Keratinocyte (primary cell): Measurements from ENCODE around the gene CACFD1. TPM values are rescaled to one million over a fixed set of nuclear protein-coding genes. Genes with fewer than 3 reads are reported as not detected.

ENCODE experiments used
- DNase-seq: peaks from one replicate; pipeline ENCODE4 v3.0.0-alpha.2; 2011; ENCODE audit warnings: low read depth, missing footprints, low spot score
- FAIRE-seq: peaks from 2 replicates; lab custom pipeline; 2011; peaks lifted over from hg19 to GRCh38; lab: Jason Lieb, UNC
- H2AFZ ChIP-seq: 2 replicates; pipeline ENCODE4 v1.6.0; 2012; ENCODE audit warnings: low read length, control low read depth, inconsistent platforms; ENCODE audit not compliant: control insufficient read depth
- H3K27ac ChIP-seq: 2 replicates; pipeline ENCODE4 v1.5.1; 2011; ENCODE audit warnings: low read length; ENCODE audit not compliant: control insufficient read depth, insufficient read depth
- H3K27me3 ChIP-seq: 3 replicates; pipeline ENCODE4 v1.6.0; 2011; ENCODE audit warnings: low read length; ENCODE audit not compliant: control insufficient read depth, insufficient read depth; ENCODE audit errors: extremely low read depth
- H3K36me3 ChIP-seq, 2 experiments: 2 replicates in 1 of 2; 3 replicates in 1 of 2; pipeline ENCODE4 v1.5.1; 2011; ENCODE audit warnings: low read length in 2 of 2, mild to moderate bottlenecking in 1 of 2; ENCODE audit not compliant: control insufficient read depth in 2 of 2, insufficient read depth in 2 of 2; ENCODE audit errors: extremely low read depth in 1 of 2
- H3K4me1 ChIP-seq: 3 replicates; pipeline ENCODE4 v1.5.1; 2011; ENCODE audit warnings: low read length; ENCODE audit not compliant: control insufficient read depth, insufficient read depth; ENCODE audit errors: extremely low read depth
- H3K4me2 ChIP-seq: 3 replicates; pipeline ENCODE4 v1.6.0; 2011; ENCODE audit warnings: low read depth, low read length; ENCODE audit not compliant: control insufficient read depth, insufficient read depth; ENCODE audit errors: extremely low read depth
- H3K4me3 ChIP-seq, 3 experiments: fragments of 200-600 bp in 1 of 3; sonication (generic) in 1 of 3; 2 replicates in 2 of 3; 3 replicates in 1 of 3; pipeline ENCODE4 v1.5.1; 2011 to 2016; ENCODE audit warnings: low read length in 3 of 3, mild to moderate bottlenecking in 3 of 3, control low read depth in 2 of 3, inconsistent platforms in 1 of 3, low read depth in 1 of 3, mixed read lengths in 1 of 3, mixed run types in 1 of 3, moderate library complexity in 1 of 3; ENCODE audit not compliant: control insufficient read depth in 2 of 3, insufficient read depth in 2 of 3; ENCODE audit errors: extremely low read depth in 1 of 3
- H3K79me2 ChIP-seq: 2 replicates; pipeline ENCODE4 v1.6.0; 2012; ENCODE audit warnings: low read length; ENCODE audit not compliant: control insufficient read depth, insufficient read depth
- H3K9ac ChIP-seq: 3 replicates; pipeline ENCODE4 v1.6.0; 2011; ENCODE audit warnings: low read length; ENCODE audit not compliant: control insufficient read depth, insufficient read depth; ENCODE audit errors: extremely low read depth
- H3K9me1 ChIP-seq: 3 replicates; pipeline ENCODE4 v1.6.0; 2011; ENCODE audit warnings: low read length; ENCODE audit not compliant: control insufficient read depth, insufficient read depth; ENCODE audit errors: extremely low read depth
- H3K9me3 ChIP-seq: 2 replicates; pipeline ENCODE4 v1.5.1; 2012; ENCODE audit warnings: low read depth, low read length; ENCODE audit not compliant: control insufficient read depth
- H4K20me1 ChIP-seq: 3 replicates; pipeline ENCODE4 v1.6.0; 2011; ENCODE audit warnings: low read length; ENCODE audit not compliant: control insufficient read depth, insufficient read depth; ENCODE audit errors: extremely low read depth
- EZH2 ChIP-seq: IDR thresholded peaks from one replicate; pipeline ENCODE4 v1.6.1; 2012; ENCODE audit warnings: inconsistent platforms, mild to moderate bottlenecking, low read length, moderate library complexity
- dilution Hi-C: fragments of 300-500 bp; cut with MboI; formaldehyde crosslinking; loops from one replicate; pipeline ENCODE4 v1.7.0; 2020; ENCODE audit warnings: low sequenced_read_pairs; ENCODE audit not compliant: extremely low pct_ligation_motif_present
- polyA plus RNA-seq, 5 experiments: library from polyadenylated mRNA; depleted of rRNA in 3 of 5; stranded (reverse) in 3 of 5; stranded (forward) in 1 of 5; unstranded in 1 of 5; fragments of >200 nt; gene quantifications; 1 replicate in 1 of 5; 2 replicates in 3 of 5; 3 replicates in 1 of 5; pipeline versions ENCODE4 v1.2.1 to v1.2.3, GENCODE V29; 2011 to 2012; ENCODE audit warnings: missing spikeins in 2 of 5, low read depth in 1 of 5, low replicate concordance in 1 of 5
- TF ChIP-seq, protein P1 (sequence below), 3 experiments: IDR thresholded peaks in 1 of 3; conservative IDR thresholded peaks in 1 of 3; optimal IDR thresholded peaks in 1 of 3; 2 replicates in 2 of 3; 3 replicates in 1 of 3; pipeline versions ENCODE3 to v1.5.1; 2011; ENCODE audit warnings: low read length in 3 of 3, mild to moderate bottlenecking in 3 of 3, moderate library complexity in 2 of 3, control low read depth in 1 of 3, inconsistent platforms in 1 of 3; ENCODE audit not compliant: insufficient read depth in 2 of 3; ENCODE audit errors: extremely low read depth in 1 of 3

Gene CACFD1
- polyA plus RNA-seq, 1 donor (not counting 4 experiments of a cell fraction or from before 2014, with no cell fraction given) = 3.4 TPM

DNA sequence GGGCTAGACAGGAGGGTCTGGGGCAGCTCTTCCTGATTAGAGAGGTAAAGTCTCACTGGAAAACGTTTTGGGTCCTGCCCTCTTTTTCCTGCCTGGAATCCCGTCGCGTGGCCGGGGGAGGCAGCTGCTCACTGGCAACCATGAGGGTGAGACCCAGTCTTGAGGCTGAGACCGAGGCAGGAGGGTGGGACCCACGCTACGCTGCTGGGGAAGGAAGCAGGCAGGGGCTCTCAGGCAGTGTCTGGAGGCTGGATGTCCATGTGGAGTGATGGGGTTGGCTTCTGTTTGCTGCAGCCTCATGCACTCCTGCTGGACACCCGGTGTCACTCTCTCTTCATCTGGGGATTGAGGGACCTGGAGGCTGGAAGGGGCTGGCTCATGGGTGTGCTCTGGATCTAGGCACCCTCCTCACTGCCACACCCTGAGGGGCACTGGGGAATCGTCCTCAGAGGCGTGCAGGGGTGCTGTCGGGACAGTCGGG is 30.5 kb downstream of the CACFD1 start:
- Histone ChIP-seq H3K9me1 (no peaks in the 10 kb centered on the region), H3K4me2 (no peak overlapping the region), H3K36me3 (no peaks in the 10 kb centered on the region), H3K27ac (no peak overlapping the region), H3K4me1 (peaks cover 12% of the 10 kb centered on the region), H3K27me3 (peaks cover 18% of the 10 kb centered on the region), H2AFZ (no peak overlapping the region), H4K20me1 (no peaks in the 10 kb centered on the region), H3K9ac (no peak overlapping the region), H3K4me3 (no peak overlapping the region), H3K79me2 (no peaks in the 10 kb centered on the region), H3K9me3 (no peaks in the 10 kb centered on the region)
- dilution Hi-C loops = no loop called here
- no peak for DNase-seq
- no peak for FAIRE-seq
- TF ChIP-seq, protein P1, sequence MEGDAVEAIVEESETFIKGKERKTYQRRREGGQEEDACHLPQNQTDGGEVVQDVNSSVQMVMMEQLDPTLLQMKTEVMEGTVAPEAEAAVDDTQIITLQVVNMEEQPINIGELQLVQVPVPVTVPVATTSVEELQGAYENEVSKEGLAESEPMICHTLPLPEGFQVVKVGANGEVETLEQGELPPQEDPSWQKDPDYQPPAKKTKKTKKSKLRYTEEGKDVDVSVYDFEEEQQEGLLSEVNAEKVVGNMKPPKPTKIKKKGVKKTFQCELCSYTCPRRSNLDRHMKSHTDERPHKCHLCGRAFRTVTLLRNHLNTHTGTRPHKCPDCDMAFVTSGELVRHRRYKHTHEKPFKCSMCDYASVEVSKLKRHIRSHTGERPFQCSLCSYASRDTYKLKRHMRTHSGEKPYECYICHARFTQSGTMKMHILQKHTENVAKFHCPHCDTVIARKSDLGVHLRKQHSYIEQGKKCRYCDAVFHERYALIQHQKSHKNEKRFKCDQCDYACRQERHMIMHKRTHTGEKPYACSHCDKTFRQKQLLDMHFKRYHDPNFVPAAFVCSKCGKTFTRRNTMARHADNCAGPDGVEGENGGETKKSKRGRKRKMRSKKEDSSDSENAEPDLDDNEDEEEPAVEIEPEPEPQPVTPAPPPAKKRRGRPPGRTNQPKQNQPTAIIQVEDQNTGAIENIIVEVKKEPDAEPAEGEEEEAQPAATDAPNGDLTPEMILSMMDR (optimal IDR thresholded peaks at IDR 0.05 in 1 of 3, IDR thresholded peaks at IDR 0.05 in 1 of 3, conservative IDR thresholded peaks at IDR 0.05 in 1 of 3; ENCODE audit: extremely low read depth in 1 of 3, insufficient read depth in 2 of 3, low read length in 3 of 3) = no peak
- TF ChIP-seq EZH2 = no peak

- dilution Hi-C loops = no loop called here
- Histone ChIP-seq H3K27me3 (peaks cover 18% of the 10 kb centered on the region), H3K36me3 (no peaks in the 10 kb centered on the region), H3K4me1 (peaks cover 12% of the 10 kb centered on the region), H3K9me1 (no peaks in the 10 kb centered on the region), H3K9me3 (no peaks in the 10 kb centered on the region), H3K4me3 (no peak overlapping the region), H3K79me2 (no peaks in the 10 kb centered on the region), H3K4me2 (no peak overlapping the region), H4K20me1 (no peaks in the 10 kb centered on the region), H2AFZ (no peak overlapping the region), H3K9ac (no peak overlapping the region), H3K27ac (no peak overlapping the region)
- TF ChIP-seq EZH2 = no peak
- TF ChIP-seq, protein P1 (optimal IDR thresholded peaks at IDR 0.05 in 1 of 3, IDR thresholded peaks at IDR 0.05 in 1 of 3, conservative IDR thresholded peaks at IDR 0.05 in 1 of 3; ENCODE audit: extremely low read depth in 1 of 3, insufficient read depth in 2 of 3, low read length in 3 of 3) = no peak
- DNase-seq = no peak
- FAIRE-seq = no peak
Measured at GRCh38 chr9:133490865-133491655, 31.3 kb downstream of the CACFD1 start.
